Activated CD4-positive, alpha-beta T cell treated with anti-CD3 and anti-CD28 coated beads, Interleukin-2, amount 10 ng/mL, durations not matched to agents 24 days and 14 days (primary cell): Measurements from ENCODE around the gene HAS3. TPM values are rescaled to one million over a fixed set of nuclear protein-coding genes. Genes with fewer than 3 reads are reported as not detected.

Experiments used
- DNase-seq: peaks from one replicate; pipeline ENCODE4 v3.0.0; 2022
- H3K27ac Mint-ChIP-seq: one replicate; pipeline ENCODE4 v1.8.0; 2022; ENCODE audit warnings: mild to moderate bottlenecking, mixed read lengths
- H3K27me3 Mint-ChIP-seq: one replicate; pipeline ENCODE4 v1.8.0; 2022; ENCODE audit warnings: mixed read lengths
- H3K36me3 Mint-ChIP-seq: one replicate; pipeline ENCODE4 v1.8.0; 2022; ENCODE audit warnings: low read depth, mild to moderate bottlenecking, mixed read lengths
- H3K4me1 Mint-ChIP-seq: one replicate; pipeline ENCODE4 v1.8.0; 2021; ENCODE audit warnings: mixed read lengths
- H3K4me3 Mint-ChIP-seq: one replicate; pipeline ENCODE4 v1.8.0; 2022; ENCODE audit warnings: mild to moderate bottlenecking, moderate library complexity, mixed read lengths
- H3K9me3 Mint-ChIP-seq: one replicate; pipeline ENCODE4 v1.8.0; 2021; ENCODE audit warnings: mixed read lengths
- intact Hi-C: fragments of 100-400 bp; cut with micrococcal nuclease; formaldehyde crosslinking; loops from one replicate; pipeline ENCODE4 v1.15.1; 2023
- total RNA-seq: library from RNA; stranded (reverse); gene quantifications from 2 replicates; pipeline ENCODE4 v1.2.3, GENCODE V29; 2022

Gene HAS3
- total RNA-seq, 1 donor from 2014 or later, result 0.56 TPM

DNA sequence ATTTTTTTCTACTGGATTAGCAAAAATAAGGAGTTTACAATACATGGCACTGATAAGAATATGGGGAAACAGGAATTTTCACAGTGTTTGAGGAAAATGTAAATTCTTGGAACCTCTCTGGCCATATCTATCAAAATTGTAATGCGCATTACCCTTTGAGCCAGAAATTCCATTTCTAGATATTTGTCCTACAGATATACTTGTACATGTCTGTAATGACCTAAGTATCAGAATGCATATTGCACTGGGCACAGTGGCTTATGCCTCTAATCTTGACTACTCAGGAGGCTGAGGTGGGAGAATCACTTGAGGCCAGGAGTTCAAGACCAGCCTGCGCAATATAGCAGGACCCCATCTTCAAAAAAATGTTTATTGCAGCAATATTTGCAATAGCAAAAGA lies 25.8 kb upstream of the HAS3 start:
- Mint-ChIP-seq H3K4me1 (no peaks in the 10 kb centered on the region), H3K36me3 (no peaks in the 10 kb centered on the region), H3K27me3 (no peaks in the 10 kb centered on the region), H3K27ac (no peak overlapping the region), H3K9me3 (no peaks in the 10 kb centered on the region), H3K4me3 (no peak overlapping the region)
- DNase-seq, result no peak
- intact Hi-C loops, result no loop called here

DNA sequence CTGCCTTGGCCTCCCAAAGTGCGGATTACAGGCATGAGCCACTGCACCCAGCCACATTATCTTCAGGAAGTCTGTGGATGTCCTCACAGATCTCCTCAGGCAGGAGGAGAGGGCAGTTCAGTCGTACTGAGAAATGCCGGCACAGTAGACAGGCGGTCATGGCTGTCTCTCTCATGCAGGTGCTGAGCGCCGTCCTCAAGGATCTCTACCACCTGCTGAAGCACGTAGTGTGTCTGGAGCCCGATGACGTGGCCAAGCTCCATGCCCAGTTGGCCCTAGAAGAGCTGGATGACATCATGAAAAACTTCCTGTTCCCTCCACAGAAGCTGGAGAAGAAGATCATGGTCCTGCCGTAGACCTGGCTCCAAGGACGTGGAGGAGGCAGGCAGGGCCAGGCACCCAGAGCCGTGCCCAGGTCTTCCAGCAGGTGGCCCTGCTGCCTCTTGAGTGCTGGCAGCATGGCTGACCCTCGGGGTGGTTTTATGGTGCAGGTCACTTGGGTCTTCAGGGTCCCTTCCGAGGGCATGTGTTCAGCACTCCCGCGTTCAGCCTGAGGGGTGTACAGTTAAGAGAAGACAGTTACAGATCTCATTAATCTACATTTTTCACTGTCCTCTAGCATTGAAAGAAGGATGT lies 22.0 kb upstream of the HAS3 start:
- no peaks in the 10 kb centered on the region for H3K9me3 Mint-ChIP-seq
- H3K27ac Mint-ChIP-seq, result no peak overlapping the region
- intact Hi-C loops, result no loop called here
- no peaks in the 10 kb centered on the region for H3K27me3 Mint-ChIP-seq
- DNase-seq, result no peak
- H3K4me1 Mint-ChIP-seq, result peaks cover 5% of the 10 kb centered on the region
- H3K36me3 Mint-ChIP-seq, result peaks cover 5% of the 10 kb centered on the region
- no peak overlapping the region for H3K4me3 Mint-ChIP-seq

DNA sequence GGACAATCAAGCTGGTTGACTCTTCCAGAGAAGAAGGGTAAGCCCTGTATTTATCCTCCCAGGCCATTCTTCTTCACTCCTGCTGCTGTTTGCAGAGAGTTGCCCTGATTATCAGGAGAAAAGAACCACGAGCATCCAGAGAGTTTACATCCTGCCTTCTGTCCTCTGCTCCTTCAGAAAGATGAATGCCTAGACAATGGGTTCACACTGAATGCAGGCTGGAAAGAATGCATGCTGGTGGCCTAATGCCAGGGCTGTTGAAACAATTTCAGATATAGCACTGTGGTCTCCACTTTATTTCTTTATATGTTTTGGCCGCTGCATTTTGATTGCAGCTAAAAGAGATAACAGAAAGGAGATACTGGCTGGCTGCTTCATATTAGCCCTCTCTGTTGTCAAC lies 21.2 kb upstream of the HAS3 start:
- Mint-ChIP-seq H3K27ac (no peak overlapping the region), H3K9me3 (no peaks in the 10 kb centered on the region), H3K36me3 (peaks cover 5% of the 10 kb centered on the region), H3K27me3 (no peaks in the 10 kb centered on the region), H3K4me1 (peaks cover 13% of the 10 kb centered on the region), H3K4me3 (no peak overlapping the region)
- no peak for DNase-seq
- intact Hi-C loops, result no loop called here

DNA sequence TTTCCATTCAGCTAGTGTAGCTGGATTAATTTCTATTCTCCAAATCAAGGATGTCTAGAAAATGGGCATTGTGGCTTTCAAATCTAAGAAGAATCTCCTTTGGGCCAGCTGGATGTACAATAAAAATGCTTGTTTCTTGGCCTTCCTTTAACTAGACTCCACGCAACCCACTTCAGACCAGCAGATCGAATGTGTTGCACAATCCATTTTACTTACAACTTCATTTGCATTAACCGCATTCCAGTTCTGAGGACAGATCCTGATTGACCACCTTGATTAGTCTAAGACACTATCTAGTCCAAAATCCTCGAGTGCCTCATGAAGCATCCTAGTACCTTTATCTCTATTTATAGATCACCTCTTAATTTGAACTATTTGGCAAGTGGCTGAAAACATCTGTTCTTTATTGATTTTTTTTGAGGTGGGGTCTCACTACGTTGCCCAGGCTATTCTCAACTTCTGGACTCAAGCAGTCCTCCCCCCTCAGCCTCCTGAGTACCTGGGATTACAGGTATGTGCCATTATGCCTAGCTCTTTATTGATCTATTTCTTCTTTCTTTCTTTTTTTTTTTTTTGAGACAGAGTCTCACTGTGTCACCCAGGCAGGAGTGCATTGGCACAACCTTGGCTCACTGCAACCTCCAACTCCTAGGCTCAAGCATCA lies 20.3 kb upstream of the HAS3 start:
- Mint-ChIP-seq H3K9me3 (no peaks in the 10 kb centered on the region), H3K27me3 (no peaks in the 10 kb centered on the region), H3K4me3 (no peak overlapping the region), H3K4me1 (peaks cover 13% of the 10 kb centered on the region), H3K27ac (no peak overlapping the region), H3K36me3 (peaks cover 5% of the 10 kb centered on the region)
- intact Hi-C loops, result no loop called here
- DNase-seq, result no peak

DNA sequence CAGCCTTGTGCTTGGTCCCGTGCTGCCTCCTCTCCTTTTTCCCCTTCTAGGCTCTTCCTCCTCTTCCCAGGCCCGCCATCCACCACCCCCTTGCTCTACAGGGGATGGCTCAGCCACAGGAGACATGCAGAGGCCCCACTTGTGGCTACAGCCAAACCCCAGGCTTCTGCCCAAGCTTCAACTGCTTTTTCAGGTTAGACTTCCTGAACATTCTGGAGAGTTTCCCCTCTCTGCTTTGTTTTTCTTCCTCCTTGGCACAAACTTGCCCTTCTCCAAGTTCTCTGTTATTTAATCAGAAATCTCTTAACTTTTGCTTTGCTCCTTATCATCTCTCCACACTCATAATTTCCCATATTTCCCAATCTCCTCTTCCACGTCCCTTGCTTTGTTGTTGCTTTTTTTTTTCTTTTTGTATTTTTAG lies 18.3 kb upstream of the HAS3 start:
- peaks cover 13% of the 10 kb centered on the region for H3K4me1 Mint-ChIP-seq
- peaks cover 5% of the 10 kb centered on the region for H3K36me3 Mint-ChIP-seq
- no peak overlapping the region for H3K27ac Mint-ChIP-seq
- no peak overlapping the region for H3K4me3 Mint-ChIP-seq
- no peak for DNase-seq
- intact Hi-C loops, result no loop called here
- H3K27me3 Mint-ChIP-seq, result no peaks in the 10 kb centered on the region
- H3K9me3 Mint-ChIP-seq, result no peaks in the 10 kb centered on the region

DNA sequence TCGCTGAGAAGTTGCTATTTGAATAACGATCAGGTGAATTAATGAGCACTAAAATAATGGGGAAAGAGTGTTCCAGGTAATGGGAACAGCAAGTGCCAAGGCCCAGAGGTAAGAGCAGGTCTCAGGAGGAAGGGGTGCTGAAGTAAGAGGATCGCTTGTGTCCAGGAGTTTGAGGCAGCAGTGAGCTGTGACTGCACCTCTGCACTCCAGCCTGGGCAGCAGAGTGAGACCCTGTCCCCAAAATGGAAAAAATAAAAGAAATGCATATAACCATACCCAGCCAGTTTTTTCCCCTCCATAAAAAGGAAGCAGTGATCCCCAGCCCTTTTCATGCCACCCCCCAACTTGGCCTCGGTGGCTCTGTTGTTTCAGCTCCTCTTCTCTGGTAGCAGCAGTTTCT lies 16.8 kb upstream of the HAS3 start:
- peaks cover 5% of the 10 kb centered on the region for H3K36me3 Mint-ChIP-seq
- H3K4me1 Mint-ChIP-seq, result peaks cover 13% of the 10 kb centered on the region
- no peak overlapping the region for H3K4me3 Mint-ChIP-seq
- H3K27ac Mint-ChIP-seq, result peak overlapping the region; percentile 34
- no peaks in the 10 kb centered on the region for H3K27me3 Mint-ChIP-seq
- no peaks in the 10 kb centered on the region for H3K9me3 Mint-ChIP-seq
- DNase-seq, result no peak
- intact Hi-C loops, result no loop called here

DNA sequence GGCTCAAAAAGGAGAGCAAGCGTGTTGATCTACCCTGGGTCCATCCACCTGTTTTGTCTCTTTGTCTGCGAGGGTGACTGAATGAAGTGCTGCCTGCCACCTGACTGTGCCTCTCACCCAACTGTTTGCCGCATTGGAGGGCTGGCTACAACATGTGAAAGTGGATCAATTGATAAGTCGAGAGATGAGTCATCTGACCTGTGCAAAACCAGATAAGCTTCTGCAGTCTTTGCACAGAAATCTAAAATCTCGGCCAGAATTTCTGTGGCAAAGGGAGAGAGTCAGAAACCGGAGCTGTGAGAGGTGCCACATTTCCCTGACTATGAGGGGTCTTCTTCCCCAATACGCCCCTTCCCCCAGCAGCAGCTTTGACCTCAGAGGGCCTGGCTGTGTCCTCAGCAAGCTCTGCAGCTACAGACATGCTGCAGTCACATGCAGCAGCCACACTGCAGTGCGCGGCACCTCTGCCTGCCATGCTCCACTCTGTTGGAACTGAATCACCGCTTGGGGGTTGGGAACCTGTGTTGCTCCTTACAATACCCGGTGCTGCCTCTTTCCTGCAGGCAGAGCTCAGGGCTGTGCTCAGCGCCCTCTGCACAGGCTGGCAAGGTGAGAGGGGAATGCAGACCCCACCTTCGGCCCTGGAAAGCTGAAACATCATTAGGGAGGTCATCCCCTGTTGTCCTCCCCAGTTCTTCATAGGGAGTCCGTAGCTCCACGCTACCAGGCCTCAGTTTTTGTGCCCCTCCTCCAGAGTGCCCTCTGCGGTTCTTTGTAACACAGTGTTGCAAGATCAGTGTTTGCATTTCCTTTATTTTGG lies 16.2 kb upstream of the HAS3 start:
- H3K9me3 Mint-ChIP-seq, result no peaks in the 10 kb centered on the region
- peaks cover 5% of the 10 kb centered on the region for H3K36me3 Mint-ChIP-seq
- intact Hi-C loops, result no loop called here
- H3K27ac Mint-ChIP-seq, result no peak overlapping the region
- DNase-seq, result no peak
- H3K4me1 Mint-ChIP-seq, result peaks cover 14% of the 10 kb centered on the region
- no peaks in the 10 kb centered on the region for H3K27me3 Mint-ChIP-seq
- no peak overlapping the region for H3K4me3 Mint-ChIP-seq

DNA sequence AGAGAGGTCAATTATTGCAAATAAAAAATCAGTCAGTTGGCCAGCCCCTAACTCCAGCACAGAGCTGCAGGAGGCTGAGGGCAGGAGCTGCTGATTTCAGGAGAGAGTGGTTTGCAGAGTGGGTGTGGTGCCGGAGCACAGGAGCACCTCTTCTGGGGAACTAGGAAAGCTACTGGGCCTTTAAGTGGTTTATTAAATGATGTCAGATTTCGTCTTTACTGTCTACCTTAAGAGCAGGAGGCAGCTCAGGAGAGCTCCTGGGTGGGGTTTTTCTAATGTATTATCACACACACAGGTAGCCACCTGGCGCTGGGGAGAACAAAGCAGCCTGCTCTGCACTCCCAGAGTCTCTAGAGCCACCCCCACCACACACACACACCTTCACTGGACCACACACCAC lies 11.5 kb upstream of the HAS3 start:
- Mint-ChIP-seq H3K27me3 (no peaks in the 10 kb centered on the region), H3K4me1 (peaks cover 5% of the 10 kb centered on the region), H3K4me3 (no peak overlapping the region), H3K9me3 (no peaks in the 10 kb centered on the region), H3K27ac (no peak overlapping the region), H3K36me3 (no peaks in the 10 kb centered on the region)
- intact Hi-C loops, result no loop called here
- DNase-seq, result no peak

DNA sequence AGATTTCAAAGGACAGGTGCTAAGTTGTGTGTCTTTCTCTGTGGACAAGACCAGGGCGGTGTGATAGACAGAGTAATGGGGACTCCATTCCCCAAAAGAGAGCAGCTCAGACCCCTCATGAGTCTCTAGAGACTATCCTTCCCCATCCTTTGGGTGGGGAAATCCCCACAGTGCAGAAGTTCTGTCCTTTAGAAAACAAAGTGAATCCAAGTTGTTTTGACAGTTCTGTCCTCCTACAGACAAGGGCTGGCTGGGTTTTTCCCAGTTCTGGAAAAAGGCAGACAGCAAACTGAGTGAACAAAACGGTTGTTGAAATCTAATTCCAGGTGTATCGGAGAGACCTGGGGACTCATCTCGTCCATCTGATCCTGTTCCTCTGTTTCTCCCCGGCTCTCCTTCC lies 11.0 kb upstream of the HAS3 start:
- no peak for DNase-seq
- Mint-ChIP-seq H3K36me3 (no peaks in the 10 kb centered on the region), H3K9me3 (no peaks in the 10 kb centered on the region), H3K27me3 (no peaks in the 10 kb centered on the region), H3K27ac (no peak overlapping the region), H3K4me1 (peaks cover 2% of the 10 kb centered on the region), H3K4me3 (no peak overlapping the region)
- intact Hi-C loops, result no loop called here

DNA sequence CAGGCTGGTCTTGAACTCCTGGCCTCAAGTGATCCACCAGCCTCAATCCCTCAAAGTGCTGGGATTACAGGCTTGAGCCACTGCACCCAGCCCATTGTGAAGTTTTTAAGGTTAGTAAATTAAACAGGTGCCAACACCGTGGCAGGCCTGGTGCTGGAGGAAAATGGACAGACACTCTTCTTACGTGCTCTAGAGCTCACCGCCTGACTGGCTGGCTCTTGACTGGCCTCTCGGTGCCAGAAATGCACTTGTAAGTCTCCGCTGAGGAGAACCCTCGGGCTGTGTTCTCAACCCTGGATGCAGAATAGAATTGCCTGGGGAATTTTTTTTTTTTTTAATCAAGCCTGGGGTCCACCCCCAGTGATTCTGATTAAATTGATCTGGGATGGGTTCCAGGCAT lies 10.3 kb upstream of the HAS3 start:
- Mint-ChIP-seq H3K4me1 (peaks cover 2% of the 10 kb centered on the region), H3K36me3 (no peaks in the 10 kb centered on the region), H3K27ac (no peak overlapping the region), H3K4me3 (no peak overlapping the region), H3K9me3 (no peaks in the 10 kb centered on the region), H3K27me3 (no peaks in the 10 kb centered on the region)
- intact Hi-C loops, result no loop called here
- DNase-seq, result no peak

DNA sequence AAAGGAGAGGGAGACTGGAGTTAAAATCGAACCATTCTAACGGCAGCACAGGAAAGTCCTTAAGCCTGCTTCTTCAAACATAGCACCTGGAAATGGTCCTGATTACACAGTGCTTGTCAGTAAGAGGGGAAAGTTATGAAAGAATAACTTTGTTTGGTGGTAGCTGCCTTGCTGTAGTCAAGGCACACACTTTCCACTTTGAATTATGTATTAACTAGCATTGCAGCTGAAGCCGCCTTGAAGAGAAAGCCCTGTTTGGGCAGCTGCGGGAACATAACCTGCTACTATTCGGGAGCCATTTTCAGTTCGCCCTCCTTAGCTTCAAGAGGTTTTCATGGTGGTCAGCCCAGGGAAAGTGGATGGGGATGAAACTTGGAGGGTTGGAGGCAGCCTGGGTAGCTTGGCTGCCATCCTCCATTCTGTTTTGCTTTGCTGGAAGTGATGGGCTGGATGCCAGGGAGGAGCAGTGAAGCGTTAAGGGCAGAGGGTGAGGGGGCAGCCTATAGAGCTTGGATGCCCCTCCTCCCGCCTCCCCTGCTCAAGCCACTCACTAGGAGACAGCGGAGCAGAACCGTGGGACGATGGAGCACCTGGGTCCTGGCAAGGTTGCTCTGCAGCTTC lies 5.3 kb upstream of the HAS3 start:
- no peak overlapping the region for H3K27ac Mint-ChIP-seq
- DNase-seq, result no peak
- no peak overlapping the region for H3K4me3 Mint-ChIP-seq
- peaks cover 15% of the 10 kb centered on the region for H3K27me3 Mint-ChIP-seq
- intact Hi-C loops, result no loop called here
- H3K4me1 Mint-ChIP-seq, result peaks cover 1% of the 10 kb centered on the region
- H3K36me3 Mint-ChIP-seq, result peaks cover under 1% of the 10 kb centered on the region
- no peaks in the 10 kb centered on the region for H3K9me3 Mint-ChIP-seq

DNA sequence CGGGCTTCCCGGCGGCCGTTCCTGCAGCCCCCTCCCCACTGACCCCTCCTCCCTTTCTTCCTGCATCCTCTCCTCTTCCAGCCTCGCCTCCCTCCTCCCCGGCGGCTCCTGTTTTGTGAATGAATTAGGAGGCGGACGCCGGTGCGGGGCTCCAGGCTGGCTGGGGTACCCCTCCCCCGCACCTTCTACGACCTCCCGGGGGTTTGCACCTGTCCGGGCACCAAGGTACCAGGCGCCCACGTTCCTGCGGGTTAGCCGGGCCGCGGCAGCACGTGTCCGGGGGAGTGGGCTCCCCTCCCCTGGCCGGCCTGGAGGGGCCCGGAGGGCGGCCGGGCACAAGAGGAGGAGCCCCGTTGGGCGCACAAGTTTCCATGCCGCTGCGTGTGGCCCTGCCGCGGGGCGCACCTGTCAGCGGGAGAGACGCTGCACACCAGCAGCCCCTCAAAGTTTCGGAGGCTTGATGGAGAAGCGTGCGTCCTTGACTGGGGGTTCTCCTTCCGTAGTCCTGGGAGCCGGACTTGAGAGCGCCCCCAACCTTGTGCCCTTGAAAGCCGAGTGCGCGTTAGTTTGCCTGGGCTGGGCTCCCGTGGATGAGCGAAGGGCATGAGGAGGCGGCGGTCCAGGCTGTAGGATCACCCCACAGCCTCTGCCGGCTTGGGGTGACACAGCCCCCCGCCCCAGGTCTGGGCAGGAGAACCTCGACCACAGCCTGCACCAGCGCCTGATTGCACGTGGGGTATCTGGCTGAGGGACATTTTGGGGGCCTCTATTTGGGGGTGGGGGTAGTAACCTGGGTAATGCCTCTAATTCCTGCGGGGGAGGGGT lies 1.2 kb downstream of the HAS3 start:
- Mint-ChIP-seq H3K4me3 (peak overlapping the region; percentile 61), H3K9me3 (no peaks in the 10 kb centered on the region), H3K36me3 (peaks cover 9% of the 10 kb centered on the region), H3K27me3 (peaks cover 41% of the 10 kb centered on the region), H3K27ac (no peak overlapping the region), H3K4me1 (peaks cover 13% of the 10 kb centered on the region)
- intact Hi-C loops, result no loop called here
- no peak for DNase-seq

DNA sequence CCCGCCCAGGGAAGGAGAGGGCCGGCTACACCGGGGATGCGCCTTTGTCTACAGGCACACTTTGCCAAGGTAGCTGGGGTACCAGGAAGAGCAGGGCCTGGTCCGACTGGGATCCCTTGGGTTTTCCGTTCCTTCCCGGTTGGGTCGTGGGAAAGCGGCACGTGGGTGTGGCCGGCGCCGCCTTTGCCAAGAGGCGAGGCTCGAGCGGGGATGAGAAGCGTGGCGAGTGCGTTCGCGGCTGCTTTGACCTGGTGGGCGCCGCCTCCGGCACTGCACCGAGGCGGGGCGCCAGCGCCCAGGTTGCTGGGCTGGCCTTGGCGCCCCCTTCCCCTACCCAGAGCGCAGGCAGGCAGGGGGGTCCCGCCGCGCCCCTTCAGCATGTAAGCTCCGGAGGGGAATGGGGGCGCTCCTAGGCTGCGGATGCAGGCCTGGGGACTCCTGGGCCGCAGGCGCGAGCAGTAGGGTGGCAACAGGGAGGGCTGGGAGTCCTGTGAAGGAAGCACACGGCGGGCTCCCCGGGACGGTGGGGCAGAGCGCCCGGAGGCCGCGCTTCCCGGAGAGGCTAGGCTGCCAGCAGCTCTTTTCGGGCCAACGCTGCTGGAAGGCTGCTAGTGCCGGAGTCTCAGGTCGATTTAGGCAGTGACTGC lies 2.0 kb downstream of the HAS3 start:
- no peak for DNase-seq
- Mint-ChIP-seq H3K9me3 (no peaks in the 10 kb centered on the region), H3K36me3 (peaks cover 9% of the 10 kb centered on the region), H3K27me3 (peaks cover 39% of the 10 kb centered on the region), H3K4me1 (peaks cover 13% of the 10 kb centered on the region), H3K4me3 (peak overlapping the region; percentile 61), H3K27ac (no peak overlapping the region)
- intact Hi-C loops, result no loop called here
